GM21786 (cell line): ENCODE measurements around the gene PLCXD1.

ENCODE experiments used
- ATAC-seq: cut with Tn5 transposase; IDR thresholded peaks from one replicate; pipeline ENCODE4 v1.9.1; 2021; ENCODE audit not compliant: unreplicated experiment

PLCXD1 gene

GRCh38 chrX:333611-334311, 52.6 kb downstream of the PLCXD1 start:
- ATAC-seq, result no peak

- ATAC-seq, result no peak
Observed at GRCh38 chrX:334331-334891, 53.2 kb downstream of the PLCXD1 start.

- no peak for ATAC-seq
Observed at GRCh38 chrX:334971-335757, 54.0 kb downstream of the PLCXD1 start.

DNA sequence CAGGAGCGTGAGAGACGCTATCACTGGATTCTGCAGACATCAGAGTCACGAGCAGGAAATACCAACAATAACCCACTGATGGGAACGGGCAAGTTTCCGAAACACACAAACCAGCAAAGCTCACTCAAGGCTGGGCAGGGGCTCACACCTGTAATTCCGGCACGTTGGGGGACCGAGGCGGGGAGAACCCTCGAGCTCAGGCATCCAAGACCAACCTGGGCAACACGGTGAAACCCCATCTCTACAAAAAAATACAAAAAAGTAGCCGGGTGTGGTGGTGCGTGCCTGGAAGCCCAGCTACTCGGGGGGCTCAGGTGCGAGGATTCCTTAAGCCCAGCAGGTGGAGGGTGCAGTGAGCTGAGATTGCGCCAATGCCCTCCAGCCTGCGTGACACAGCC, 54.6 kb downstream of the PLCXD1 start:
- ATAC-seq, result no peak

DNA sequence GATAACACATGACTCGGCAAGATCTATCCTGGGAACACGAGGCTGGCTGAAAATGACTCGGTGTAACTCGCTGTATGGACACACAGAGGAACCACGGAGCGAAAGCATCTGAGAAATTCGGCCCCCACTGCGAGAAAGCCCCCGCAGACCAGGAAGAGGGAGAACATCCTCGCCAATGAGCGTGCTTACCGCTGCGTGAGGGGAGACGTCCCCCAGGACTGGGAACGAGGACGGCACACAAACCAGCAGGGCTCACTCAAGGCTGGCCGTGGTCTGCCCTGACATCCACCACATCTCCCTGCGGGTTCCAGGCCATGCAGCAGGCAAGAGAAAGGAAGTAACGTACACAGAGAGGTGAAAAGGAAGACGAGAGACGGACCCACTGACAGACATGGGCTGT, 55.0 kb downstream of the PLCXD1 start:
- ATAC-seq, result no peak

DNA sequence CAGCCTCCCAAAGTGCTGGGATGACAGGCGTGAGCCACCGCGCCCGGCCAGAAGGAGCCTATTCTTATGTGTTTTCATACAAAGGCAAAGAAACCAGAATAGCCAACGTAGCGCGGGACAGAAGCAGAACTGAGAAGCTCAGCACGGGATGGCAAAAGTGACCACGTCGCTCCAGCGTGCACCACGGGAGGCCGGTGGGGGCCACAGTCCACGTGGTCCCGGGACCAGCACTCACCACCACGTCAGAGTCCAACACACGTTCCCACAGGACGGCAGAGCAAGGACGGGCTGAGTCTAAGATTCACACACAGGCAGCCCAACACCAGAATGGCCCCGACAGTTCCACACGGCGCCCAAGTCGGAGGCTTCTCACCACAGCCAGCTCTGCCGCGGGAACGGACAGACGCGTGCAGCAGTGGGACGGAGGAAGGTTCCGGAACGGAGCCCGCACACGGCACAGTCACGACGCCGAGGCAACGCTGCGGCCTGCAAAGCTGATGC, 56.2 kb downstream of the PLCXD1 start:
- no peak for ATAC-seq

DNA sequence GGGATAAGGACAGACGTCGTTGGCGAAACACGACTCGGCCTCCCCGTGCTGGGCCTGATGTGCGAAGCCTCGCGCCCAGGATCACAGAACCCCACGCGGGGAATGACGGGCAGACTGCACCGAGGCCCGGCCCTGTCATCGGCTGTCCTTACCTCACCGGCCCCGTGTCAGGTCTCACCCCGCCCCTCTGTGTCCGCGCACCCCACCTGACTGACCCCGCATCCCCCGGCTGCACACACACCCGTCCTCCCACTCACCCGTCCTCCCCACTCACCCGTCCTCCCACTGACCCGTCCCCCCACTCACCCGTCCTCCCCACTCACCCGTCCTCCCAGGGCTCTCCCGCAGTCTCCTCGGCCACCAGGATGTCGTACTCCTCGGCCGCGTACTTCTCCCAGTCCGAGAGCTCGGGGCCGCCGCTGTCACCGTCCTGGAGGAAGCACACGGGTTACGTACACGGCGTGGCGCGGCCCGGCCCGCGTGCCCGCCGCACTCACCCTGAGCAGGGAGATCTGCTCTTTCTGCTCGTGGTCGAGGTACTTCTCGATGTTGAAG, 57.2 kb downstream of the PLCXD1 start:
- ATAC-seq, result no peak

DNA sequence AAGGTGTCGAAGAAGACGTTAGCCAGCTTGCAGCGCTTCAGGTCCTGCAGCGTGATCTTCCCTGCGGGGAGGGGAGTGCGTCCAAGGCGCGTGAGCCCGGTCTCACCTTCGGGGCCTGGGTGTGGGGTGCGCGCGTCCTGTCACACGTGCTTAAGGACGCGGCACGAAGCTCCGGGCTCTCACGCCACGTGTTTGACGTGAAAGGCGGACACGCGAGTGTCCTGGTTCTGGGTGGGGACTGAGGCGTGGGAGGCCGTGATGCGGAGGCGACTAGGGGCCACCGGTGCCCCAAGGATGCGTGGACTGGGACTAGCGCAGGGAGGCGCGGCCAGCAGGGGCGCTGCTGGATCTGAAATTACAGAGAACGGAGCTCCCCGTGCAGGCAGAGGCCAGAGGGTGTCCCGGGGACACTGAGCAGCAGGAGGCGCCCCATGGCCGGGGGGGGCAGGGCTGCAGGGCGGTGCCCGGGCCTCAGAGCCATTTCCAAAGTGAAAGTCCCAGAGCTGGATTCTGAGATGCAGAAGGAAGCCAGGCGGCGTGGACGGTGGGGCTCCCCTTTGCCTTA, 57.7 kb downstream of the PLCXD1 start:
- ATAC-seq, result no peak

DNA sequence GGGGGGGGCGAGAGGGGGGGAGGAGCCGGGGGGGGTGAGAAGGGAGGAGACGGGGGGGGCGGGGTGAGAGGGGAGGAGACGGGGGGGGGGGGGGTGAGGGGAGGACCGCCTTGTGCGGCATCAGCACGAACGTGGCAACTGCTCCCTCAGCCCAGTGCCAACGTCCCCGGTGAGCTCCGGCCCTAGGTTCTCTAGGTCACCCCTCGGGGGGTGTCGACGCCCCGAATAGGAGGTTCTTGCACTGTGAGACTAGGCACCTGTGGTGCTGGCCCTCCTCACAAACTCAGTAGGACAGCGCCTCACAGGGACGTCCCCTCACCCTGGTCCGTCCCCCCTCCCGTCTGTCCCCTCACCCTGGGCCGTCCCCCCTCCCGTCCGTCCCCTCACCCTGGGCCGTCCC, 58.9 kb downstream of the PLCXD1 start:
- ATAC-seq, result no peak

GRCh38 chrX:340641-341423, 59.7 kb downstream of the PLCXD1 start:
- ATAC-seq, result no peak

DNA sequence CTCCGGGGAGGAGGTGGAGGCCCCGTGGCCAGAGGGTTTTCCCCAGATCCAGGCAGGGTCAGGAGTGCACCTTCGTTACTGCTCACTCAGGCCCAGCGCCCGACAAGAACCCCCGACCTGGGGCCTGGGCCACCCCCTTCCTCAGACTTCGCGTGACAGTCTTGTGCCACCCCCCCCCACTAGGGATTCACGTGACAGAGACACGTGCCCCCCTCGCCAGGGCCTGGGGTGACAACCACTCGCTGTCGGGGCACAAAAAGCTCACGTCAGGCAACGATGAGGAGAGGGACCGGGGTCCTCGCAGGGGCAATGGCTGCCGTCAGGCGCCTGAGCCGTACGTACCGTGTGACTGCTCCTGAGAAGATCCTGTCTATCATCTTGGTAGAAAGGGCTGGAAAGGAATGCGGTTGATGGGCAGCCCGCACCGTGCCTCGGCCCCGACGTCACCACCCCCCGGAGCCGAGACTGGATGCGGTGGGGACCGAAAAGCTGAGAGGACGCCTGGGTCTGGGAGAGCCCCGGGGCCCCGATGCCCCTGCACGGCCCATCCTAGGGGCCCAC, 60.4 kb downstream of the PLCXD1 start:
- ATAC-seq, result no peak

- ATAC-seq, result no peak
Observed at GRCh38 chrX:344371-344901, 63.3 kb downstream of the PLCXD1 start.

DNA sequence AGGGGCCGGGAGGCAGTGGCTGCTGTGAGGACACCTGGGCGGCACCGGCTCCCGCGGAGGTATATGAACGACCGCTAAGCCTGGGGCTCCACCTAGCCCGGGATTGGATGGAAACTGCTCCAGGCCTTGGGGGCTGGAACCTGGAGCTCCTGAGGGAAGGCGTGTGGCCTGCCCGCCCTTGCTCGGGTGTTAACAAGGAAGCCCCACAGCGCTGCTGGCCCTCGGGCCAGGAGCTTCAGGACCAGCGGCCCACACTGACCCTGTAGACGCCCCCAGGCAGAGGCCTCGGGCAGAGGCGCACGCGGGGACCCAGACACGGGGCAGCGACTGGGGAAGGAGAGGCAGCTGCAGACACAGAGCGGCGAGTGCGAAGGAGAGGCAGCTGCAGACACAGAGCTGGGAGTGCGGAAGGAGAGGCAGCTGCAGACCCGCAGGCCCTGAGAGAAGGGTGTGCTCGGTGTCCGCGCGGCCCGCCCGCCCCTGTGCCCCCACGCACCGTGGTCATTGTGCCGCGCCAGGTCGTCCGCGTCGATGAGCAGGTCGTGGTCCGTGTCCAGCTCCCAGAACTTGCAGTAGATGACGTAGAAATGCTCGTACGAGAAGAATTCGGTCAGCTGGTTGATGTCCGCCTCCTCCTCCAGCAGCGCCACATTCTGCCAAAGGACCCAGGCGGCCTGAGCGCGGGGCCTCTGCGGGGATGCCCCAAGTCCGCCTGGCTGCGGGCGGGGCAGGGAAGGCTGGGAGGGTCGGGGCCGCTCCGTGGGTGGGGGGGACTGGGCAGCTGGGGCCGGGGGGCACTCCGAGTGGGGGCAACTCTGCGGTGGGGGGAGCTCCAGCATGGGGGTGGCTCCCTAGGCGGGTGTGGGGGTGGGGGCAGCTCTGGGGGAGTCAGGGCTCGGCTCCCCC, 64.1 kb downstream of the PLCXD1 start:
- ATAC-seq, result no peak

- no peak for ATAC-seq
Observed at GRCh38 chrX:346034-346813, 65.0 kb downstream of the PLCXD1 start.

GRCh38 chrX:347351-348117, 66.4 kb downstream of the PLCXD1 start:
- no peak for ATAC-seq

GRCh38 chrX:348461-349117, 67.4 kb downstream of the PLCXD1 start:
- no peak for ATAC-seq

GRCh38 chrX:349196-349595, 68.0 kb downstream of the PLCXD1 start:
- ATAC-seq, result no peak
